GM06990 (cell line): ENCODE results near the gene USP50.

Source experiments
- DNase-seq: peaks from one replicate; pipeline ENCODE4 v3.0.0-alpha.2; 2011; ENCODE audit not compliant: insufficient read length; ENCODE audit errors: extremely low read depth
- H3K27me3 ChIP-seq: replicated peaks from 2 replicates; pipeline ENCODE4 v1.6.0; 2011; ENCODE audit warnings: low read length; ENCODE audit not compliant: control insufficient read depth, insufficient read depth
- H3K36me3 ChIP-seq: 2 replicates; pipeline ENCODE4 v1.5.1; 2011; ENCODE audit warnings: low read length; ENCODE audit not compliant: control insufficient read depth, insufficient read depth
- H3K4me3 ChIP-seq: replicated peaks from 2 replicates; pipeline ENCODE4 v1.5.1; 2011; ENCODE audit warnings: low read depth, mild to moderate bottlenecking, control low read depth, low read length
- CTCF ChIP-seq: IDR thresholded peaks from 2 replicates; pipeline ENCODE4 v1.5.1; 2011; ENCODE audit warnings: low read length, control low read depth, mild to moderate bottlenecking, inconsistent platforms; ENCODE audit not compliant: insufficient read depth, poor library complexity, severe bottlenecking

The USP50 gene

GRCh38 chr15:50458348-50459112, 87.9 kb downstream of the USP50 start:
- no peak for DNase-seq
- peaks cover 4% of the 10 kb centered on the region for H3K36me3 ChIP-seq

GRCh38 chr15:50452927-50453326, 93.5 kb downstream of the USP50 start:
- DNase-seq: no peak
- H3K4me3 ChIP-seq: no peak overlapping the region
- H3K27me3 ChIP-seq: no peaks in the 10 kb centered on the region
- no peaks in the 10 kb centered on the region; the same call in none of the 2 replicates for H3K36me3 ChIP-seq
- TF ChIP-seq CTCF: no peak

More at GRCh38 chr15:50458348-50459112, 87.9 kb downstream of the USP50 start:
- TF ChIP-seq CTCF: no peak
- Histone ChIP-seq H3K4me3 (no peak overlapping the region), H3K27me3 (no peaks in the 10 kb centered on the region)
